Renal cortical epithelial cell (primary cell): ENCODE data around the gene LRRC23. TPM values are rescaled to one million over a fixed set of nuclear protein-coding genes. Genes with fewer than 3 reads are reported as not detected.

Experiments
- DNase-seq: peaks from one replicate; pipeline ENCODE4 v3.0.0-alpha.2; 2011; ENCODE audit warnings: low read depth
- total RNA-seq: library from RNA; depleted of rRNA; stranded (reverse); fragments of >200 nt; gene quantifications from 2 replicates; pipeline ENCODE4 v1.2.3, GENCODE V29; 2014

LRRC23 gene
- total RNA-seq, 1 donor from 2014 or later, result 16.4 TPM

DNA sequence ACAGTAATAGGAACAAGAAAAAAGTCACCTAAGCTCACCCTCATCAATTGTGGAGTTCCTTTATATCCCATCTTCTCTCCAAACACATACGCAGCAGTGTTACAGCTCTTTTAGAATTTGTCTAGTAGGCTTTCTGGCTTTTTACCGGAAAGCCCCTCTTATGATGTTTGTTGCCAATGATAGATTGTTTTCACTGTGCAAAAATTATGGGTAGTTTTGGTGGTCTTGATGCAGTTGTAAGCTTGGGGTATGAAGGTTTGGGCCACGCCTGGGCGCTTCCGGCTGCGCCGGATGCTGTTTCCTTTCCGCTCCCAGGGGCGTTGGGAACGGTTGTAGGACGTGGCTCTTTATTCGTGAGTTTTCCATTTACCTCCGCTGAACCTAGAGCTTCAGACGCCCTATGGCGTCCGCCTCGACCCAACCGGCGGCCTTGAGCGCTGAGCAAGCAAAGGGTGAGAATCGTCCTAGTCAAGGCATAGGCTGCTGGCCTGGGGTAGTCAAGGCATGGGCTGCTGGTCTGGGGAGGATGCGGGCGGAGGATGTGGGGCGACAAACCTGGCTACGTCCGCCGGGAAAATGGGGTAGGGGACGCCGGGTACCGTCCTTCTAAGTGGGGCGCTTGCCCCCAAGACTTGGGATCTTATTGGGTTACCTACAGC lies 39.2 kb downstream of the LRRC23 start, which contains the start of the genes C12orf57 and RNU7-1:
TSS of gene C12orf57 (plus strand) at position 301 of the 659 bp plus-strand sequence. CDS start at position 401, 100 bp downstream.
TSS of gene RNU7-1 (plus strand) at position 95 of the 659 bp plus-strand sequence.
- DNase-seq, result peak; percentile 94

DNA sequence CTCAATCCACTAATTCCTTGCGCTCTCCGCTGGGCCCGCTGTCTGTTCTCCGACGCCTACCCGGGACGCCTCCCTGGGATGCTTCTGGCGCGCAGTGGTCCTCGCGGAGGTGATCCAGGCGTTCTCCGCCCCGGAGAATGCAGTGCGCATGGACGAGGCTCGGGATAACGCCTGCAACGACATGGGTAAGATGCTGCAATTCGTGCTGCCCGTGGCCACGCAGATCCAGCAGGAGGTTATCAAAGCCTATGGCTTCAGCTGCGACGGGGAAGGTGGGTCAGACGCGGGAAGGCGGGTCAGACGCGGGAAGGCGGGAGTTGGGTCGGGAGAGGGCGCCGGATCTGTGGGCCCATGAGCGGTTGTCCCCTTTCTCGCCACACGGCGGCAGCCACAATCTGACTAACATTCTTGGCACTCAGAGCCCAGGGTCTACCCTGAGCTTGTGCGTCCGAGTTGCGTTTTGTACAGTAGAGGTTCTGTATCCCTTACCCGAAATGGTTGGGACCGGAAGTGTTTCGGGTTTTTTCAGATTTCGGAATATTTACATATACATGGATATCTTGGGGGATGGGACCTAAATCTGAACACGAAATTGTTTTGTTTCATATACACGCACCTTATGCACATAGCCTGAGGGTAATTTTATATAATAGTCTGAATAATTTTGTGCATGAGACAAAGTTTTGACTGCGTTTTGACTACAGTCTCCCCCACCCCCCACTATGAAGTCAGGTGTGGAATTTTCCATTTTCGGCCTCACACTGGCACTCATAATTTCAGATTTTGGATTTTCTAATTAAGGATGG lies 40.0 kb downstream of the LRRC23 start:
- peak; percentile 76 for DNase-seq

DNA sequence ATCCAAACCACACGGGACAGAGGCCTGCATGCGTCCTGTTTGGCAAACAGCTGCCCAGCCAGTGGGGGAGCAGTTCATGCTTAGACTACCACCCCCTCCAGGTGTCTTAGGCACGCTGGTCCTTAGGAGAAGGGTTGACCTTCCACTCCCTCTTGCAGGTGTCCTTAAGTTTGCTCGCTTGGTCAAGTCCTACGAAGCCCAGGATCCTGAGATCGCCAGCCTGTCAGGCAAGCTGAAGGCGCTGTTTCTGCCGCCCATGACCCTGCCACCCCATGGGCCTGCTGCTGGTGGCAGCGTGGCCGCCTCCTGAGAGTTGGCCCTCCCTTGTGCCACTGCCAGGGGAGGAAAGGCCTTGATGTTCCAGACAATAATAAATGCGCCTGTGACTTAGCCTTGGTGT lies 41.0 kb downstream of the LRRC23 start:
- no peak for DNase-seq

DNA sequence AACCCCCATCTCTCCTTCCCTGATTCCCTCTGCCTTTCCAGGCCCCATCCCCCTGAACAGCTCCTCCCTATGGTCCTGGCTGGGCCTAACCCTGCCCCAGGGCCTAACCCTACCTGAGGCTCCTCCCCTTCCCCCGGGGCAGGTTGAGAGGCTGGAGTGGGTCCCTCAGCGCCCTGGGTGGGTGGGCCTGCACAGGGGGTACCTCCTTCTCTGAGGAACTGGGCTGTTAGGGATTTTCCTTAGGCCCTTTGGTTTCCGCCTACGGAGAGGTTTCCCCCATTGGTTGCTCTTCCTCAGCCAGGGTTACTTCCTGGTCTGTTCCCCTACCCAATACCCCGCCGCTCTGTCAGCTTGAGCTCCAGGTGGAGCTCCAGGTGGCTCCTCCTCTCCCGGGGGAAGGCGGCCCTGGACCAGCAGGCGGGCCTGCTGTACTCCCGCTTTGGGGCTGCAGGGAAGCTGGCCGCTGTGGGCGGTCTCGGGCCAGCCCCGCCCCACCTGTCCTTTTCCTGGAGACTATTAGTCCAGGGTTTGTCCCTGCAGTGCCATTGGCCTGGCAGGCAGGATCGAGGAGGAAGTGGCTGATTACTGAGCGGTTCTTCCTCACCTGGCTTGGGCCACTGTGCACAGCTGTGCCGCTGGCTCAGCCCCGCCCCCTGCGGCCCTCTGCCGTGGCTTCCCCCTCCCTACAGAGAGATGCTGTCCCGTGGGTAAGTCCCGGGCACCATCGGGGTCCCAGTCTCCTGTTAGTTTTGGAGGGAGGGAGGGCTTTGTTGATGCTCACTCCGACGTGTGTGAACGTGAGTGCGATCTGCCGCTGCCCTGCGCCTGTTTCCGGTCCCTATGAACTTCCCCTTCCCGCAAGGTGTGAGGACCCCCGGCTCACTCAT lies 41.7 kb downstream of the LRRC23 start:
- peak; percentile 93 for DNase-seq

DNA sequence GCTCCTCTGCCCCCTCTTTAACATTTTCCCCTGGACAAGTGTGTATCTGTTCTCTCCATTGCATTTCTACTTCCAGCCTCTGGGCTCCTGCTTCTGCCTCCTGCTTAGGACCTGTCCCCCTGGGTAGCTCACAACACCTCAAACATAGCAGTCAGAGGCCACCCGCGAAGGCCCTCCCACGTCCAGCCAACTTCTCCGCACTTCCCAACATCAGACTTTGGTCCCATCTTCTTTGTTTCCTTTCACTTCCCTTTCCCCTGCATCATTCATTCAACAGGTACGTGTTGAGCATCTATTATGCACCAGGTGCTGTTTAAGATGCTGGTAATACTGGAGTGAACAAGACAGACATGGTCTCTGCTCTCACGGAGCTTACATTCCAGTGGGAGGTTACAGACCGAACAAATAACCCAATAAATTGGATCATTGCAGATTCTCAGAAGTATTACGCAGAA lies 42.3 kb downstream of the LRRC23 start:
- no peak for DNase-seq

DNA sequence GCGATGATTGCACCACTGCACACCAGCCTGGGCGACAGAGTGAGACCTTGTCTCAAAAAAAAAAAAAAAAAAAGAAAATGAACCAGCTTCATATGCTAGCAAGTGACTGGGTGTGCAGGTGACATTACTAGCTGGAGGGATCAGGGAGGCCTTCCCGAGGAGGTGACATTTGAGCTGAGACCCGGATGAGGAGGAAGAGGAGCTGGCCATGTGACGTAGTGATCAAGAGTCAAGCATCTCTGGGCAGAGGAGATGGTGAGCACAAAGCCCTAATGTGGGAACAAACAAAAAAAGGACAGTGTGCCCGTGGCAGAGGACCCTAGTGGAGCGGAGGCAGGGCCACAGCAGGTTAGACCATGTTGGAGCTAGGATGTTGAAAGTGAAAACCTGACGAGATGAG lies 43.0 kb downstream of the LRRC23 start:
- no peak for DNase-seq

DNA sequence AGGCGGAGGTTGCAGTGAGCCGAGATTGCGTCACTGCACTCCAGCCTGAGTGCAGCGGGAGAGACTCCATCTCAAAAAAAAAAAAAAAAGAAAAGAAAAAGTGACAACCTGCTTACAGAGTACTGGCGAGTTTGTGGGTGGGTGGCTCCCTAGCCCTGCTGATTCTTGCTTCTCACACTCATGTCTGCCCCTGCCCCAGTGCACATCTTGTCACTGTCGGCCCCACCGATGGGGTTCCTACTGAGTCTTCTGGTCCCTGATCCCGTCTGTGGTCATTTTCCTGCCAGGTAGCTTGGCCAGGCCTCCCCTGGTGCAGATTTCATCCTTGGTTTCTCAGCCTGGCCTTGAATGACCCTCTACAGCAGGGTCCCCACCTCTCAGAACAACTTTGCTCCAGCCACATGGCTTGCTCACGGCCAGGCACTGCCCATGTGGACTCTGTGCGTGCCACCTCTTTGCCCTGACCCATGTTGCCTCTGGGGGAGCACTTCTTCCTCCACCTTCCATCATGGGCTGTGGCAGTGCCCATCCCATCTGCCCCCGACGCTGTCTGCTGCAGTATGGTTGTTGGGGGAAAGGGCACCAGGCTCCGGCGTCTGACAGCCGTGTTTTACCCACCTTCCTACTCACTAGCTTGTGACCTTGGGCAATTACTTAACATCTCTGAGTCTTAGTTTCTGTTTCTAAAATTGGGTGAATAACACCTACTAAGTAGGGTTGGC lies 44.4 kb downstream of the LRRC23 start:
- DNase-seq, result no peak

DNA sequence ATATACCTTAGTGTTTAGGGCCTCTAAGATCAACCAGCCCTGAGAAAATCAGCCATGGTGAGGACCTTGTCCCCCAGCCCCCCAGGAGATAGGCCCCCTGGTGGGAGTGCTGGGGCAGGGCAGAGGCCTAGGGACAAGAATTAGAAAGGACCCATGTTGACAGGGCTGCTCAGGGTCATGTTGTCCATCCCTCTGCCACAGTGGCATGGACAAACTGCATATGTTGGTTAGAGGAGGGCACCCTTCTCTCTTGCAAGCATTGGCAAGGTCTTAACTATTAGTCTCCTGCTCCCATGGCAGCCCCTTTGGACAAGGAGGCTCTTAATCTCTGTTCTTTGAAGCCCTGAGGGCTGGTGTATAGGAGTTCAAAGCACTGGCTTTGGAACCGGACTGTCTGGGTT lies 45.8 kb downstream of the LRRC23 start:
- no peak for DNase-seq

DNA sequence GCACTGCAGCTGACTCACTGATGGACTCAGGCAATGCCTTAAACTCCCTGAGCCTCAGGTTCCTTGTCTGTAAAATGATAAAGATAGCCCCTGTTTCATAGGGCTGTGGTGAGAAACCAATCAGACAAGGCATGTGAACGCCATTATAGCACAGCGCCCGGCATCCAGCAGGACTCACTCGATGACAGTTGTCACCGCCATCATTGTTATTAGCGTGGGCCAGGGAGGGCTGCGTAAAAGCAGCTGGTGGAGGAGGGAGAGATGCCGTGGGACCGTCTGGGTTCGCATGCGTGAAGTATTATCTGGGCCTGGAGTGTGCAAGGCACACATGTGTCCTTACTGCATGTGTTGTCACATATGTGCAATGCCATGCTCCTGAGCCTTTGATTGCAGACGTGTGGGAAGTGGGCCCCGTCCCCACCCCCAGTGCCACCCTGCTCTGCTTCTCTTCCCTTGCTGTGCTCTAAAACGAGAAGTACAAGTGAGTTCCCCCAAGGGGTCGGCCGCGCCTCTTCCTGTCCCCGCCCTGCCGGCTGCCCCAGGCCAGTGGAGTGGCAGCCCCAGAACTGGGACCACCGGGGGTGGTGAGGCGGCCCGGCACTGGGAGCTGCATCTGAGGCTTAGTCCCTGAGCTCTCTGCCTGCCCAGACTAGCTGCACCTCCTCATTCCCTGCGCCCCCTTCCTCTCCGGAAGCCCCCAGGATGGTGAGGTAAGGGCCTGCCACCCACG lies 46.4 kb downstream of the LRRC23 start, which contains the start of gene PTPN6:
TSS of gene PTPN6 (plus strand) at position 546 of the 730 bp plus-strand sequence. CDS start at position 703, 157 bp downstream.
- DNase-seq, result no peak

DNA sequence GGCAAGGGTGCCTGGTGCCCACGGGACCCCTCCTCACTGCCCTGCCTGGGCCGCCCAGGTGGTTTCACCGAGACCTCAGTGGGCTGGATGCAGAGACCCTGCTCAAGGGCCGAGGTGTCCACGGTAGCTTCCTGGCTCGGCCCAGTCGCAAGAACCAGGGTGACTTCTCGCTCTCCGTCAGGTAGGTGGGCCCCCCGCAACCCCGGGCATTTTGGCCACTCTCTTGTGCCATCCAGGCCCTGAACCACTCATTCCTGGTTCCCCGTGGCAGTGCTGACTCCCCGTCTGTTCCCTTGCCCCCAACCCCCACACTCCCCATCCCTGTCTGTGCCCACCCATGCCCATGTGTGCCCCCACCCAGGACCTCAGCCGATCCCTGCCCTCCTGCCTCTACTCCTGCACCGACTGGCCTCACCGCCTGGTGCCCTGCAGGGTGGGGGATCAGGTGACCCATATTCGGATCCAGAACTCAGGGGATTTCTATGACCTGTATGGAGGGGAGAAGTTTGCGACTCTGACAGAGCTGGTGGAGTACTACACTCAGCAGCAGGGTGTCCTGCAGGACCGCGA lies 47.0 kb downstream of the LRRC23 start:
- no peak for DNase-seq

DNA sequence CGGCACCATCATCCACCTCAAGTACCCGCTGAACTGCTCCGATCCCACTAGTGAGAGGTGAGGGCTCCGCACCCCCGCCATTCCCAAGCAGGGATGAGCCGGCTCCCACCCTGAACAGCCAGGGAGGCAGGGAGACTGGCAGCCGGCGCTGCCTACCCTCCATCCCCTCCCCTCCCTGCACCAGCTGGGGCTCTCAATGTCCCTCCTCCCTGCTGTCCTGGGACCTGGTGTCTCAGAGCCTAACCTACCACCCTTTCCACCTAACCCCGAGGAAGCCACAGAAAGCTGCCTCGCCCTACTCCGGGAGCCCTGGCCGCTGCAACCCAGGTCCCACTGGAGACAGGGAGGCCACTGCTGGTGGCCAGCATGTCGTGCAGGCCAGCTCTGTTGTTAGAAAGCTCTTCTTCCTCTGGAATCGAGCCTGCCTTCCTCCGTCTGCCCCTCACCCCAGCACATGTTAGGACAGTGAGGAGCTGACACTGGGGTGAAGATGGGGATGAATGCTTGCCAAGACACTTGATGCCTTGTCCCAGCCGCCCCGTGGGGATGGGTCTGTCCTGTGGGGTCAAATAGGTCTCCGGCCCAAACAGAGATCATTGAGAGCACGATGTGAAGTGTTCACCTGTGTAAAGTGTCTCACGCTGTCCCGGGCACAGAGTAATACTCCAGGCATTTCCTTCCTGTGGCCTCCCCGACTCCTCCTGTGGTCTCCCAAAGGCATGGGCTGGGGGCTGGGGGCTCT lies 47.7 kb downstream of the LRRC23 start:
- no peak for DNase-seq

DNA sequence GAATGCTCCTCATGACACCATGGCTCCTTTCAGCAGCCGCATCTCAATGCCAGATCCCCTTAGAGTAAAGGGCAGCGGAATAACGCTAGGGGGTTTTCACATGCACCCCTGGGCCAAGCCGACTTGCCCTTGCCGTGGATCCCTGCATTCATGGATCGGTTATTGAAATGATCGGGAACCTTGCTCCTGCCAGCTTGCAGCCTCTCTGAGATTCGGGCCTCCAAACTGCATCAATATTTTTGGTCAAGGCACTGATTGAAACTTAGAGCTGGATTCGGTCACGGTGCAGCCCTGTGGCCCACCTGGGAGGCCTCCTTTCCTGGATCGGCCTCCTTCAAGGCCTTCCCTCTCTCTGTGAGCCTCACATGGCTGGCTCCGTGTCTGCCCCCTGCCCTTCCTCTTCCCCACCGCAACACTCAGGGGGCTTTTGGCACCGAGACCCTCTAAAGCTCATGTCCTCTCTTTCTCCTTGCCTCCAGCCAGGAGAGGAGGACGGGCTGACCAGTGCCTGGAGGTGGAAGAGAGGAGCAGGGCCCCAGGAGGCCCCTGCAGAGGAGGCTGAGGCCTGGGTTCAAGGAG lies 48.3 kb downstream of the LRRC23 start:
- DNase-seq, result no peak

DNA sequence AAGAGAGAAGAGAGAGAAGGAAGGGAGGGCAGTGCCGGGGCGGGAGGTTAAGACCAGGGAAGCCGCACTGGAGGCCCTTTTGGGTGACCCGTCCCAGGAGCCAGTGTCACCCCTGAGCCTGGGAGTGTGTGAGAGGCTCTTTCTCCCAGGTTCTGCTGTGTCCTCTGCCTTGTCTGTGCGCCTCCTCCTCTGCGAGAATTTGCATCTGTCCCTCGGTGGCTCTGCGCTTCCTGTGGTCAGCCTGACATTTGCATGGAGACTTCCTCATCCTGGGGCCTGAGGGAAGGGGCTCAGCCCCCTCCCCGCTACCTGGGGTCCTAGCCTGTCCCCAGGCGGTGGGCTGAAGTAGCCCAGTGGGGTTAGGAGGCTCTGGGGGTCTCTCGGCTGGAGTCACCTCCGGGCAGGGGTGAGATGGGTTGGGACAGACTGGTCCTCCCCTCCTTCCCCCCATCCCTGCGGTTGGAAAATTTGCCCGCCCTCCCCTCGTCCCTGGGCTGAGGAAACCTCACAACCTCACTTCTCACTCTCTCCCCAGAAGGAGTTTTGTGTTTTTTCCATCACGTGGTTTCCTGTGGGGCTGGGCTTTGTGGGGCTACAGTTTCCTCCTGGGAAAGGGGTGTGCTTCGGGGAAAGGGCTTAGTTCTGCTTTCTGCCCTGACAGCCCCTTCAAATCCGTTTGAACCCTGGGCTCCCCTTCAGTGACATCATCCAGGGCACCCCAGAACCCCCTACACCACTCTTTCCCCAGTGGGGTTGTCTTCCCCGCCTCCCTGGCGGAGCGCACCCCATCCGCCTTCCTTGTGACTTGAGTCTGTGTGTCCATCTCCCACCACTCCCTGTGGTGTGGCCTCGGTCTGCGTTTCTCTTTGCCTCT lies 49.1 kb downstream of the LRRC23 start:
- no peak for DNase-seq

DNA sequence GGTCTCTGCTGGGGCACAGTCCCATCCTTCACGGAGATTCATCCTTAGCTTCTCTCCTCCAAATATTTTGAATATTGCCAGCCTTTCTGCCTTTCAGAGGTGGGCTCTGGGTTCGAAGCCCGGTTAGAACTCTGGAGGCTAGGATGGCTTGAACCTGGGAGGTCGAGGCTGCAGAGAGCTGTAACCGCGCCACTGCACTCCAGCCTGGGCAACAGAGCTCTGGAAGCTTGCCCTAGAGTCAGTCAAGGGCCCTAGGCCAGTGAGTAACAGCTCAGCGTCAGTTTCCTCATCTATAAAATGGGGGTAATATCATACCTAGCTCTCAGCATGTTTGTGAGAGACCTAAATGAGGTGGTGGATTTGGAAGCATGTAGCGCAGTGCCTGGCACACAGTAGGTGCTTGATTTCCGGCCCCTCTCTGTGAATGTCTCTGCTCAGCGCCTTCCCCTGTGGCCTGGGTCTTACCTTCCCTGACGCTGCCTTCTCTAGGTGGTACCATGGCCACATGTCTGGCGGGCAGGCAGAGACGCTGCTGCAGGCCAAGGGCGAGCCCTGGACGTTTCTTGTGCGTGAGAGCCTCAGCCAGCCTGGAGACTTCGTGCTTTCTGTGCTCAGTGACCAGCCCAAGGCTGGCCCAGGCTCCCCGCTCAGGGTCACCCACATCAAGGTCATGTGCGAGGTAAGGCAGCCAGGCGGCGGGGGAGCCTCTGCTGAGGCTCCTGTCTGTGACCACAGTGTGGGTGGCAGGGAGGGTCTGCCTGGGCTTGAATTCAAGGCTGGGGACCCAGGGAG lies 49.9 kb downstream of the LRRC23 start:
- DNase-seq, result no peak

DNA sequence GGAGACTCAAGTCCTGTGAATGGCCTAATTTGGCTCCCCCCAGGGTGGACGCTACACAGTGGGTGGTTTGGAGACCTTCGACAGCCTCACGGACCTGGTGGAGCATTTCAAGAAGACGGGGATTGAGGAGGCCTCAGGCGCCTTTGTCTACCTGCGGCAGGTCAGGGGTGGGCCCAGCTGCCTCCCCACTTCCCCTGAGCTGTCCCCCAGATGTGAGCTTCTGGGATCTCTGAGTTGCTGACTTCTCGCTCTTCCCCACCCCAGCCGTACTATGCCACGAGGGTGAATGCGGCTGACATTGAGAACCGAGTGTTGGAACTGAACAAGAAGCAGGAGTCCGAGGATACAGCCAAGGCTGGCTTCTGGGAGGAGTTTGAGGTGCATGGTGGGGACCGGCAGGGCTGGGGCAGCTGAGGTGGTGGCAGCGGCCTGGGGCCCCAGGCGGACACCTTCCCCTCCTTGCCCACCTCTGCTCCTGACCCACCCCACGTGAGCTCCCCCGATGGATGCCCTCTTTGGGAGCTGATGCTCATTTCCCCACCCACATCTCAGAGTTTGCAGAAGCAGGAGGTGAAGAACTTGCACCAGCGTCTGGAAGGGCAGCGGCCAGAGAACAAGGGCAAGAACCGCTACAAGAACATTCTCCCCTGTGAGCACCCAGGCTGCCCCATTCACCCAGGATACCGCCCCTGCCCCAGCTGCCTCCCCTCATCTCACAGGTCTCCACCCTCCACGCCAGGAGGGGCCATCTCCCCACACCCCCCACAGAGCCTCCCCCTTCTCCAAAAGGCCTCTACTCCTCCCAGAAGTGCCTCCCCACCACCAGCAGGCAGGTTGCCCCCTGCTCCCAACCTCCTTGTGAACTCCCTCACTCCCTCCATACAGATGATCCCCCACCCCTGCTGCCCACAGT lies 50.7 kb downstream of the LRRC23 start:
- no peak for DNase-seq
